A549 (cell line): ENCODE data around the gene STX1B. TPM values are rescaled to one million over a fixed set of nuclear protein-coding genes. Genes with fewer than 3 reads are reported as not detected.

ENCODE experiments used
- ATAC-seq, 2 experiments: fragments of 200-7000 bp in 1 of 2; fragments of >200 bp in 1 of 2; cut with Nextera tagmentation in 1 of 2; cut with Tn5 transposase in 1 of 2; 3 replicates each; pipeline versions ENCODE4 v1.8.0 to v1.9.1; 2018 to 2020; ENCODE audit warnings: mild to moderate bottlenecking in 1 of 2, moderate library complexity in 1 of 2
- CTCF ChIA-PET: fragments of 300-600 bp; sonication (Branson Sonifier 250); formaldehyde crosslinking; extraction: SDS; loops from one replicate; lab custom pipeline; 2021; ENCODE audit warnings: antibody characterized with exemption, inconsistent platforms; lab: Yijun Ruan, JAX
- POLR2A ChIA-PET: fragments of 350-600 bp; formaldehyde crosslinking; extraction: SDS; loops from one replicate; lab custom pipeline; 2021; ENCODE audit warnings: antibody characterized with exemption, inconsistent platforms; lab: Yijun Ruan, JAX
- DNase-seq, 2 experiments: peaks; one replicate each; pipeline versions ENCODE4 v3.0.0 to v3.0.0-alpha.2; 2011 to 2016; ENCODE audit warnings: low read depth in 1 of 2, low spot score in 1 of 2
- FAIRE-seq: peaks from 2 replicates; lab custom pipeline; 2011; peaks lifted over from hg19 to GRCh38; lab: Jason Lieb, UNC
- H3K27ac ChIP-seq, 2 experiments: fragments of >200 bp; sonication (Bioruptor Twin); formaldehyde crosslinking; 3 replicates each; pipeline ENCODE4 v1.5.1; 2016 to 2017
- H3K4me1 ChIP-seq: fragments of >200 bp; sonication (Bioruptor Twin); formaldehyde crosslinking; 3 replicates; pipeline ENCODE4 v1.6.1; 2016
- H3K4me2 ChIP-seq: fragments of >200 bp; sonication (Bioruptor Twin); formaldehyde crosslinking; 3 replicates; pipeline ENCODE4 v1.6.1; 2016
- H3K4me3 ChIP-seq: fragments of >200 bp; sonication (Bioruptor Twin); formaldehyde crosslinking; 3 replicates; pipeline ENCODE4 v1.5.1; 2016
- H3K9me3 ChIP-seq: fragments of >200 bp; sonication (Bioruptor Twin); formaldehyde crosslinking; 3 replicates; pipeline ENCODE4 v1.6.1; 2016
- CHD4 ChIP-seq: fragments of 200-600 bp; sonication (generic); IDR thresholded peaks from 2 replicates; pipeline ENCODE4 v1.6.1; 2016; ENCODE audit warnings: antibody characterized with exemption, mild to moderate bottlenecking, borderline replicate concordance
- E2F6 ChIP-seq: IDR thresholded peaks from 2 replicates; pipeline ENCODE4 v1.6.1; 2012; ENCODE audit warnings: low read depth, borderline replicate concordance
- EHMT2 ChIP-seq: fragments of 200-600 bp; sonication (generic); IDR thresholded peaks from 2 replicates; pipeline ENCODE4 v1.6.1; 2016; ENCODE audit warnings: antibody characterized with exemption, low read depth, mild to moderate bottlenecking, moderate library complexity
- EP300 ChIP-seq, 2 experiments: fragments of >200 bp; sonication (Bioruptor Twin); formaldehyde crosslinking; IDR thresholded peaks; 2 replicates in 1 of 2; 3 replicates in 1 of 2; pipeline ENCODE4 v1.6.1; 2016 to 2017
- FOSL2 ChIP-seq, 2 experiments: fragments of 450-650 bp in 1 of 2; fragments of >200 bp in 1 of 2; sonication (Bioruptor Twin) in 1 of 2; formaldehyde crosslinking; IDR thresholded peaks; 2 replicates each; pipeline versions ENCODE4 v1.5.0 to v1.6.1; 2016 to 2020; ENCODE audit warnings: mild to moderate bottlenecking in 1 of 2, moderate library complexity in 1 of 2
- GATA3 ChIP-seq: IDR thresholded peaks from 2 replicates; pipeline ENCODE4 v1.6.1; 2012; ENCODE audit warnings: borderline replicate concordance
- HES2 ChIP-seq: fragments of >200 bp; sonication (Bioruptor Twin); formaldehyde crosslinking; IDR thresholded peaks from 2 replicates; pipeline ENCODE4 v1.6.1; 2016
- HOXB13 ChIP-seq: fragments of 250-450 bp; sonication (Bioruptor Pico); IDR thresholded peaks from 2 replicates; pipeline ENCODE4 v1.5.0; 2020; ENCODE audit warnings: low read depth, mild to moderate bottlenecking, moderate library complexity
- JUN ChIP-seq, 2 experiments: fragments of >200 bp; sonication (Bioruptor Twin); formaldehyde crosslinking; IDR thresholded peaks; 2 replicates in 1 of 2; 3 replicates in 1 of 2; pipeline ENCODE4 v1.6.1; 2016 to 2017
- KDM1A ChIP-seq: fragments of 200-600 bp; sonication (generic); IDR thresholded peaks from 2 replicates; pipeline ENCODE4 v1.6.1; 2016; ENCODE audit warnings: low read depth, mild to moderate bottlenecking
- KDM5A ChIP-seq: fragments of 200-600 bp; sonication (generic); IDR thresholded peaks from 2 replicates; pipeline ENCODE4 v1.6.1; 2016; ENCODE audit warnings: antibody characterized with exemption, mild to moderate bottlenecking
- MAX ChIP-seq: IDR thresholded peaks from 2 replicates; pipeline ENCODE4 v1.6.1; 2012
- NFE2L2 ChIP-seq: fragments of 150-350 bp; conservative IDR thresholded peaks from 2 replicates; pipeline ENCODE4 v1.6.1; 2014; ENCODE audit warnings: low read length
- PHF8 ChIP-seq: fragments of 200-600 bp; sonication (generic); IDR thresholded peaks from 2 replicates; pipeline ENCODE4 v1.6.1; 2016; ENCODE audit warnings: low read depth, mild to moderate bottlenecking, antibody characterized with exemption, moderate library complexity, borderline replicate concordance
- POLR2AphosphoS2 ChIP-seq: conservative IDR thresholded peaks from 2 replicates; pipeline ENCODE4 v1.6.1; 2012; ENCODE audit warnings: low read length, improper control_type of control experiment, inconsistent platforms
- RNF2 ChIP-seq: fragments of 200-600 bp; sonication (generic); IDR thresholded peaks from 2 replicates; pipeline ENCODE4 v1.6.1; 2016; ENCODE audit warnings: low read depth, mild to moderate bottlenecking, antibody characterized with exemption, moderate library complexity, borderline replicate concordance
- TFCP2L1 ChIP-seq: fragments of 250-450 bp; sonication (Bioruptor Pico); IDR thresholded peaks from 2 replicates; pipeline ENCODE4 v1.5.0; 2021; ENCODE audit warnings: mild to moderate bottlenecking
- ZNF302 ChIP-seq: fragments of 250-450 bp; sonication (Bioruptor Pico); IDR thresholded peaks from 2 replicates; pipeline ENCODE4 v1.9.0; 2021; ENCODE audit warnings: inconsistent platforms, mild to moderate bottlenecking, moderate library complexity
- ZSCAN20 ChIP-seq: fragments of 250-450 bp; sonication (Bioruptor Pico); IDR thresholded peaks from 2 replicates; pipeline ENCODE4 v1.8.0; 2022; ENCODE audit warnings: mild to moderate bottlenecking, moderate library complexity
- WGBS: methylation state at CpG from one replicate; pipeline ENCODE4 v1.1.6; 2017; ENCODE audit errors: missing lambda C conversion rate; 5-methylcytosine and 5-hydroxymethylcytosine counted together
- polyA plus RNA-seq, 4 experiments: library from polyadenylated mRNA; depleted of rRNA in 3 of 4; stranded (reverse); fragments of >200 nt; fragmentation: RNase III in 1 of 4; extraction: RNeasy Plus Mini Kit Qiagen cat#74134 plus additional on column Dnase treatment in 1 of 4; gene quantifications; 2 replicates in 3 of 4; 3 replicates in 1 of 4; pipeline ENCODE4 v1.2.3, GENCODE V29; 2011 to 2017
- TF ChIP-seq, protein P1 (sequence below): fragments of 200-600 bp; sonication (generic); IDR thresholded peaks from 2 replicates; pipeline ENCODE4 v1.6.1; 2016; ENCODE audit warnings: antibody characterized with exemption, mild to moderate bottlenecking, moderate library complexity

Gene STX1B
- polyA plus RNA-seq, 2 of the 4 experiments (the other 2 are of a cell fraction) = 2.4 to 2.6 TPM

GRCh38 chr16:30996324-30996984 is 14.0 kb downstream of the STX1B start:
- Histone ChIP-seq H3K4me1 (peaks cover 44% of the 10 kb centered on the region), H3K9me3 (no peaks in the 10 kb centered on the region), H3K4me2 (peak overlapping the region; percentile 92), H3K4me3 (peak overlapping the region; percentile 61), H3K27ac (peak overlapping the region; percentile 97 to 100)
- TF ChIP-seq PHF8 (peak; percentile 60; the same call in 1 of the 2 replicates), KDM5A (no peak), EP300 (IDR thresholded peaks at IDR 0.05) (no peak), KDM1A (peak; percentile 54; the same call in 1 of the 2 replicates), FOSL2 (IDR thresholded peaks at IDR 0.05) (no peak), FOSL2 (CRISPR knock-in tag; IDR thresholded peaks at IDR 0.05) (0 out of 2 replicates have a peak, but pooled peaks have one; percentile 8), MAX (peak; percentile 48; the same call in 1 of the 2 replicates), E2F6 (peak; percentile 62)
- TF ChIP-seq, protein P1, sequence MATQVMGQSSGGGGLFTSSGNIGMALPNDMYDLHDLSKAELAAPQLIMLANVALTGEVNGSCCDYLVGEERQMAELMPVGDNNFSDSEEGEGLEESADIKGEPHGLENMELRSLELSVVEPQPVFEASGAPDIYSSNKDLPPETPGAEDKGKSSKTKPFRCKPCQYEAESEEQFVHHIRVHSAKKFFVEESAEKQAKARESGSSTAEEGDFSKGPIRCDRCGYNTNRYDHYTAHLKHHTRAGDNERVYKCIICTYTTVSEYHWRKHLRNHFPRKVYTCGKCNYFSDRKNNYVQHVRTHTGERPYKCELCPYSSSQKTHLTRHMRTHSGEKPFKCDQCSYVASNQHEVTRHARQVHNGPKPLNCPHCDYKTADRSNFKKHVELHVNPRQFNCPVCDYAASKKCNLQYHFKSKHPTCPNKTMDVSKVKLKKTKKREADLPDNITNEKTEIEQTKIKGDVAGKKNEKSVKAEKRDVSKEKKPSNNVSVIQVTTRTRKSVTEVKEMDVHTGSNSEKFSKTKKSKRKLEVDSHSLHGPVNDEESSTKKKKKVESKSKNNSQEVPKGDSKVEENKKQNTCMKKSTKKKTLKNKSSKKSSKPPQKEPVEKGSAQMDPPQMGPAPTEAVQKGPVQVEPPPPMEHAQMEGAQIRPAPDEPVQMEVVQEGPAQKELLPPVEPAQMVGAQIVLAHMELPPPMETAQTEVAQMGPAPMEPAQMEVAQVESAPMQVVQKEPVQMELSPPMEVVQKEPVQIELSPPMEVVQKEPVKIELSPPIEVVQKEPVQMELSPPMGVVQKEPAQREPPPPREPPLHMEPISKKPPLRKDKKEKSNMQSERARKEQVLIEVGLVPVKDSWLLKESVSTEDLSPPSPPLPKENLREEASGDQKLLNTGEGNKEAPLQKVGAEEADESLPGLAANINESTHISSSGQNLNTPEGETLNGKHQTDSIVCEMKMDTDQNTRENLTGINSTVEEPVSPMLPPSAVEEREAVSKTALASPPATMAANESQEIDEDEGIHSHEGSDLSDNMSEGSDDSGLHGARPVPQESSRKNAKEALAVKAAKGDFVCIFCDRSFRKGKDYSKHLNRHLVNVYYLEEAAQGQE = 0 out of 2 replicates have a peak, but pooled peaks have one; percentile 15
- FAIRE-seq (no peak), ATAC-seq (peak; percentile 33 to 57), DNase-seq (peak; percentile 68 to 89)
- POLR2A ChIA-PET = interaction anchor here (0.5 to 1.9 kb wide), 16 partner anchors 9 to 463 kb away, joined by 3 to 14 read pairs (median 6); partner anchors contain the start of genes ARMC5, FUS, HSD3B7 and KAT8
- CTCF ChIA-PET = interaction anchor here (0.9 to 1.6 kb wide), 4 partner anchors 9 to 872 kb away, joined by 3 to 13 read pairs (median 4); partner anchors contain the start of gene HSD3B7
- under 1% methylated on average over 18 of the region's 23 CpGs for WGBS

DNA sequence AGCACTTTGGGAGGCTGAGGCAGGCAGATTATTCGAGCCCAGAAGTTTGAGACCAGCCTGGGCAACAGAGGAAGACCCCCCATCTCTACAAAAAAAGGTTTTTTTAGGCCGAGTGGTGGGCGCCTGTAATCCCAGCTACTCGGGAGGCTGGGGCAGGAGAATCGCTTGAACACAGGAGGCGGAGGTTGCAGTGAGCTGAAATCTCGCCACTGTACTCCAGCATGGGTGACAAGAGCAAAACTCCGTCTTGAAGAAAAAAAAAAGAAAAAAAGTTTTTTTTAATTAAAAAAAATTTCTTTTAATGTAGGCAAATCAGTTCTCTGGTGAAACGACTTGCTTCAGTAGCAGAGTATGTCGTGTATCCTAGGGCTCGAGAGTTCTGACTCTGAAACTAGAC is 14.5 kb downstream of the STX1B start:
- H3K4me2 ChIP-seq = peak overlapping the region; percentile 92
- peak overlapping the region; percentile 97 to 100 for H3K27ac ChIP-seq

More for the DNA sequence above, 14.5 kb downstream of the STX1B start:
- ATAC-seq (peak in 1 of 2 experiments; percentile 1; a peak in 2 of 6 replicates), DNase-seq (no peak), FAIRE-seq (no peak)
- H3K9me3 ChIP-seq = no peaks in the 10 kb centered on the region
- peak overlapping the region; percentile 61 for H3K4me3 ChIP-seq
- ChIA-PET POLR2A (interaction anchor here (1.1 to 1.9 kb wide), 6 partner anchors 14 to 463 kb away, joined by 3 to 14 read pairs (median 7); partner anchors contain the start of genes ARMC5, FUS, ZNF646 and ZNF668), CTCF (interaction anchor here (0.9 to 1.6 kb wide), 3 partner anchors 9 to 873 kb away, joined by 3 to 13 read pairs (median 3); partner anchors contain the start of gene HSD3B7)
- 40% methylated on average over 11 of the region's 11 CpGs for WGBS
- TF ChIP-seq ZSCAN20 (CRISPR knock-in tag) (no peak), MAX (no peak), HOXB13 (CRISPR knock-in tag) (no peak), JUN (IDR thresholded peaks at IDR 0.05) (no peak), CHD4 (no peak), HES2 (no peak), ZNF302 (CRISPR knock-in tag) (no peak), TFCP2L1 (CRISPR knock-in tag) (no peak), E2F6 (no peak), GATA3 (no peak), RNF2 (no peak), POLR2AphosphoS2 (no peak), NFE2L2 (no peak), EHMT2 (no peak)
- TF ChIP-seq, all 56 proteins: peak for 0
- H3K4me1 ChIP-seq = peaks cover 49% of the 10 kb centered on the region
